AG09319 (cell line): ENCODE measurements around the gene CACNB4.
A peak's percentile ranks its signal among the peaks of the same experiment; 100 is the strongest.
"Not testable (repeated sequence)": the region's sequence is repeated elsewhere in the genome, so short reads cannot be mapped to it uniquely, and the experiment has no call there.

ENCODE experiments used
- DNase-seq: peaks from one replicate; pipeline ENCODE4 v3.0.0-alpha.2; 2010; ENCODE audit warnings: low read depth; ENCODE audit errors: extremely low read depth
- CTCF ChIP-seq: IDR thresholded peaks from 2 replicates; pipeline ENCODE4 v1.5.1; 2011; ENCODE audit warnings: low read depth, mild to moderate bottlenecking, inconsistent platforms, low read length, moderate library complexity

CACNB4 gene

GRCh38 chr2:152028182-152028862 lies 70.5 kb downstream of the CACNB4 start:
- DNase-seq, result no peak
- no peak for TF ChIP-seq CTCF

- peak; percentile 14 for DNase-seq
- peak; percentile 95 for TF ChIP-seq CTCF
Observed at GRCh38 chr2:152025678-152026287, 73.1 kb downstream of the CACNB4 start.

DNA sequence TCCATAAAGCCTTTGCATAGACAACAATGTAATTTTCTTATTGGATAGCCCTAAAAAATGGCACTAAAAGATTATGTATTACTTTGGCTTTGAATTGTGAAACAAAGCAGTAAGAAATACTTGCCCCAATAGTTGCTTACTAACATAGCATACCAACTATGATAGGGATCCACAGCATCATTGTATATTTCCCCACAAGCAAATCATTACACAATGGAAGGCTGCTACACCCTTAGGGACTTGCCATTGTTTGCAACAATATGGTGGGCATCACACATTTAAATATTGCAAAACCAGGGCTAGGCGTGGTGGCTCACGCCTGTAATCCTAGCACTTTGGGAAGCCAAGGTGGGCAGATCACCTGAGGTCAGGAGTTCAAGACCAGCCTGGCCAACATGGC lies 74.4 kb downstream of the CACNB4 start:
- TF ChIP-seq CTCF, result no peak
- DNase-seq, result no peak

DNA sequence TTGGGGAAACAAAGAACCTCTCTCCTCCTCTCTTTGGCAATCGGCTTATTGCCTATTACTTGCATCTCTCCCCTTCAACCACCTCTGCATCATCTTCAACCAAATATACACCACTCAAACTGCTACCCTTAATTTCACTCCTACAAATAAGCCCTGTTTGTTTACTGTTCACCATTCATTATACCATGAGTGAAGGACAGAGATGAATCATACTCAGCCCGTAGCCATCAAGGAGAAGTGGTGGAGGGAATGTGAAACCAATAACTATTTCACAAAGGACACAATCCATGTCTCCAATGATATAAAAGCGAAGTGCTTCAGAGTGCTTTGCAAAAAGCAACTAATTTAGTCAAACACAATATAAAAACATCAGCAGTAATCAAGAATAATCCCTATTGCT lies 76.8 kb downstream of the CACNB4 start:
- no peak for DNase-seq
- no peak for TF ChIP-seq CTCF

DNA sequence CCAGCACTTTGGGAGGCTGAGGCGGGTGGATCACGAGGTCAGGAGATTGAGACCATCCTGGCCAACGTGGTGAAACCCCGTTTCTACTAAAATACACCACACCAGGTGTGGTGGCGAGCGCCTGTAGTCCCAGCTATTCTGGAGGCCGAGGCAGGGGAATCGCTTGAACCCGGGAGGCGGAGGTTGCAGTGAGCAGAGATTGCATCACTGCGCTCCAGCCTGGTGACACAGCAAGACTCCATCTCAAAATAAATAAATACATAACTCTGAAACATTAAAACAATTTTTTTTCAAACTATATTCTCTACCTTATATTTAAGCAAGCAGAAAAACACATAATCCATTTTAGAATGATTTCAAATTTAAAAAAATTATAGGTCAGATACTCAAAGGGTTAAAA lies 77.8 kb downstream of the CACNB4 start:
- DNase-seq, result not testable (repeated sequence)

DNA sequence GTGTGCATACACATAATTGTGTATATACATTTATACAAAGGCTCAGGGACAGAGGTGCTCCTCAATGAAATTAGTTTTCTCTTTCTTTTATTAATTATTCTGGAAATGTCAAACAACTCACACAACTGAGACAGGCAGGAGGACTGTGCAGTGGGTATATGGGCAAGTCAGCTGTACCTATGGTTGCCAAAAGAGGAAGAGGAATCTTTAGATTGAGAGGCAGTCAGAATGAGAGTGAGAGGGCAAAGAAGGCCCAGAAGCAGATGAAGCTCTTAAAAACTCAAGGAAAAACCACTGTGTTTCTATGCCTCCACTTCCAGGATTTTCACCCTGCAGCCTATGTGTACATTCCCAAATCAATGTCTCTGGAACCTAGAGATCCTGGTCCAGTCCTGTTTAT lies 79.1 kb downstream of the CACNB4 start:
- no peak for DNase-seq
- no peak for TF ChIP-seq CTCF

DNA sequence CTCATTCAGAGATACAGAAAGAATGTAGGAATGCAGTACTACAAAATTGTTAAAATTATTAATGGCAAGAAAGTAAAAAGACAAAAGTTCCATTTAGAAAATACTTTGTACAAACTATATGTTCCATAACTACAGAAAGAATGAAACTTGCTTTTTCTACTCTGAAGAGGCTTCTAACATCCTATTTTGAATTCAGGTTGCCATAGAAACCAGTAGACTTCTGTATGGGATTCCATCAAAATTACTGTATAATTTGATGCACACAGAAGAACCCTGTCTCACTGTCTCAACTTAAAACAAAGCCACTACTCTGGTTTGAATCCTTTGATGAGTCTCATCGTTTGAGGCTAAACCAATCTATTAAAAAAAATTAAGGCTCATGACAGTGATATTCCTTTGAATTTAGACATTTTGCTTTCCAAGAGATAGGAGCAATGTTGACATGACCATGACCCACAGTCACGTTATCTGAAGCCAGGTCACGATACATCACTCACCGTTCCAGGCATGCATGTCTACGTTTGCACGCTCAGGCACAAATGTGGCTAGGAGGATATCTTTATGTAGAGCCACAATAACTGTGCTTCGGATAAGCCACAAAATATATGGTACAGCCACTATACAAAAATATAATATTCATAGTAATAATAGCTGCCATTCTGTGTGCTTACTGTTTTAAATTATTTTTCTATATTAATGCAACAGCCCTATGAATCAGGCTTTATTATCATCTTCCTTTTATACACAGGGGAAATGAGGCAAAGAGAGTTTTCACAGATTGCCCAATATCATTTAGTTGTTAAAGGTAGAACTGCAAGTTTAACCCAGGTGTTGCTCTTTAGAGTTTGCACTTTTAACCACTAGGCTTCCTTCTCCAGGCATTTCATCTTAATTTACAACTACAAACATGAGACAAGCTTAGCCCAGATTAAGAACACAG lies 82.4 kb downstream of the CACNB4 start:
- no peak for DNase-seq
- TF ChIP-seq CTCF, result no peak
